ENCODE measurements around the gene JAKMIP1.

Gene JAKMIP1

GRCh38 chr4:6056976-6057766 is 143.2 kb downstream of the JAKMIP1 start:
- no peak for DNase-seq

GRCh38 chr4:6055436-6055835 is 144.9 kb downstream of the JAKMIP1 start:
- no peak for DNase-seq

GRCh38 chr4:6055030-6055429 is 145.3 kb downstream of the JAKMIP1 start:
- DNase-seq = no peak

GRCh38 chr4:6054162-6054922 is 146.0 kb downstream of the JAKMIP1 start:
- no peak for DNase-seq

DNA sequence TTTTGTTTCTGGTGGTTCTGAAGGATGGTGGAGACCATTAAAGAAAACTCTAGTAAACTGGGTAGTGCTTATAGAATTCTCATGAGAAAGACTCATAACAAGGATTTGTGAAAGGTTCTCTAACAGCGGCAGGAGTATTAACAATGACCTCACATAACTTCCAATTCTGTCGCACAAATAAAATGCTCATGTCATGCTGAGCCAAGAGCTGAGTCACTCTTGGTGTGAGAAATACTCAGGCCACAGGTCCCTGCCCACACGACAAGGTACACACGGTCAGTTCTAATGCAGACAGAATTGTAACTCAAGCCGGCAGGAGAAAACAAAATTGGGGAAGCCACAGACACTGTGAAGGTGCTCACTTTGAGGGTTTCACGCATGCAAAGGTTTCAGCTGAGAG is 147.7 kb downstream of the JAKMIP1 start:
- DNase-seq = no peak

GRCh38 chr4:6050551-6050950 is 149.8 kb downstream of the JAKMIP1 start:
- no peak for DNase-seq

- DNase-seq = no peak
Measured at GRCh38 chr4:6049985-6050384, 150.4 kb downstream of the JAKMIP1 start.

DNA sequence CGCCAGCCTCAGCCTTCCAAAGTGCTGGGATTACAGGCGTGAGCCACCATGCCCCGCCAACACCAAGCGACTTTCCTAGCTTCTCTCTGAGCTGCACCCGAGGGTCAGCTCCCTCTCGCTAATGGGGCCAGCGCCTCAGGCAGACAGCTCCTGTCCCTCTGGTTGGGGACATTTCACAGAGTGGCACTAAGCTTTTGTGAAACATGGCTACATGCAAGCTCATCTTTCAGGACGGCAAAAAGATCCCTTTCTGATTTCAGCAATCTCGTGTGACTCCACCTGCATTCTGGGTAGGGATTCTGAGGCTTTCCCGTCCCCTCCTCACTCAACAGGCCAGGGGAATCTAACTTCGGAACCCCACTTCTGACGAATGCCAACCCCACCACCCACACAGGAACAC is 151.1 kb downstream of the JAKMIP1 start:
- no peak for DNase-seq

DNA sequence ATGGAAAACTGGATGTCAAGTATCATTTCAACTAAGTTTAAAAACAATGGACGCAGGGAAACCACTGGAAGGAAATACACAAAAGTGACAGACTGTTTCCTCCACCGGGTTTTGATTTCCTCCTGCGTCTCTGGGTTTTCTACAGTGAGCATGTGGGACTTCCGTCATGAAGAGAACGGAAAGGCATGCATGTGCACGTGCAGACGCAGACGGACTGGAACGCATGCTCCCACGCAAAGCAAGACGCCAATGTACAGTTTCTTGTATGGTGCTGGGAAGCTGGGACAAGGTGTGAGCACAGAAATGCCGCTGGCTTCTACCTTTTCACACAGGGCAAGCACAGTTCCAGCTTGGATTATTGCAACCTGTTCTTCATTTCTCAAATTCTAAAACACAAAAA is 151.8 kb downstream of the JAKMIP1 start:
- no peak for DNase-seq

DNA sequence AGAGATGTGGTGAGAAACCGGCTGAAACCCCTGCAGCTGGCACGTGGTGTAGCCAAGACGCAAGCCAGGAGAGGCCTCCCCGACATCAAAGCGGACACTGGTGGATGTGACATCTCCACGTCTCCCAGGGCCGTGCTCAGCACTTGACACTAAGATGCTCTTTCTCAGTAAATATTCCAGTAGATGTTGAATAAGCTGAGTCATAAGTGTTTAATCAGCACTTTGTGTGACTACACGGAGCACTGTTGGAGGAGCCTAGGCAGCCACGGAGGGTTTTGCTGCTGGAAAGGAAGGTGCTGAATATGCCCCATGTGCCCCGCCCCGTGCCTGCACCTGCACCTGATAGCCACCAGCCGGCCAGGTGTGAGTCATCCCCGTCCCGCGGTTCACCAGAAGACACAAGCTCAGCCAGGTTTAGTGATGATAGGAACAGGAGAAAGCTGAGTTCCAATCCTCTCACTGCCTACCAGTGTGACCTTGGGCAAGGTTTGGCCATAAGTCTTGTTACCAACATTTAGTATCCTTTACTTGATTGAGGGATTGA is 153.1 kb downstream of the JAKMIP1 start:
- DNase-seq = no peak

- no peak for DNase-seq
Measured at GRCh38 chr4:6046526-6047129, 153.7 kb downstream of the JAKMIP1 start.

GRCh38 chr4:6044805-6045204 is 155.5 kb downstream of the JAKMIP1 start:
- DNase-seq = no peak

GRCh38 chr4:6044276-6044675 is 156.1 kb downstream of the JAKMIP1 start:
- no peak for DNase-seq

DNA sequence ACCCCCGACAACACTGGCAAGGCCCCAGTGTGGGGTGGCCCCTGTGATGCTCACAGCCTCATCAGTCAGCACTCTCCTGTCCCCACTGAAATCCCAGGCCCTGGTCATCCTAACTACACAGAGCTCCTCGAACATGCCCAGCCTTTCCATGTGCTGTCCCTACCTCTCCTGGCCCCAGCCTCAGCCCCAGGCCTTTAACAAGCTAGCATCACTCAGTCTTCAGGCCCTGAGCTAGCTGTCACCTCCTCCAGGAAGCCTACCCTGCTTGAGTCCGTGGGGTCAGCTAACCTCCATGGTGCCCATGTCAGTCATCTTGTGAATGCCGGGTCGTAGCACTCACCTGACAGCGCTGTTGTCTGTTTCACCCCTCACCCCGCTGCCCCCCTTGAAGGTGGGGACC is 156.5 kb downstream of the JAKMIP1 start:
- no peak for DNase-seq

GRCh38 chr4:6043188-6043587 is 157.2 kb downstream of the JAKMIP1 start:
- DNase-seq = no peak

- DNase-seq = no peak
Measured at GRCh38 chr4:6042293-6043063, 157.9 kb downstream of the JAKMIP1 start.

DNA sequence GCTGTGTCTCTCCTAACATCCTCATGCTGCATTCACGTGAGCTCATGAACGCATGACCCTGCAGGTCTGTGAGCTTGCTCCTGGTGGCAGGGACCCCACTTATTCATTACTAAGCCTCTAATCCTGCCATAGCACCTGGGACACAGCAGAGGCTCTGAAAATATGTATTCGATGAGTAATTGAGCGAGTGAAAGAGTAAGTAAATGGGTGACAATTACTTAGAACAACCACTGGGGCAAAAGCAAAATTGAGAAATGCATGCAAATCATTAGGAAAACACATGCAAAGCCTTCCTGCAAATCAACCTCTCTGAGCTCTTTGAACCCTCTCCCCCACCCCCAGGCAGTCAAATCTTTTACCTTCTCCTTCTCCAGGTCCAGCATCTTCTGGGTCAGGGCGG is 158.5 kb downstream of the JAKMIP1 start:
- DNase-seq = no peak

GRCh38 chr4:6038711-6039110 is 161.6 kb downstream of the JAKMIP1 start:
- DNase-seq = no peak

- DNase-seq = no peak
Measured at GRCh38 chr4:6035786-6036185, 164.6 kb downstream of the JAKMIP1 start.

GRCh38 chr4:6033381-6033780 is 167.0 kb downstream of the JAKMIP1 start:
- no peak for DNase-seq

DNA sequence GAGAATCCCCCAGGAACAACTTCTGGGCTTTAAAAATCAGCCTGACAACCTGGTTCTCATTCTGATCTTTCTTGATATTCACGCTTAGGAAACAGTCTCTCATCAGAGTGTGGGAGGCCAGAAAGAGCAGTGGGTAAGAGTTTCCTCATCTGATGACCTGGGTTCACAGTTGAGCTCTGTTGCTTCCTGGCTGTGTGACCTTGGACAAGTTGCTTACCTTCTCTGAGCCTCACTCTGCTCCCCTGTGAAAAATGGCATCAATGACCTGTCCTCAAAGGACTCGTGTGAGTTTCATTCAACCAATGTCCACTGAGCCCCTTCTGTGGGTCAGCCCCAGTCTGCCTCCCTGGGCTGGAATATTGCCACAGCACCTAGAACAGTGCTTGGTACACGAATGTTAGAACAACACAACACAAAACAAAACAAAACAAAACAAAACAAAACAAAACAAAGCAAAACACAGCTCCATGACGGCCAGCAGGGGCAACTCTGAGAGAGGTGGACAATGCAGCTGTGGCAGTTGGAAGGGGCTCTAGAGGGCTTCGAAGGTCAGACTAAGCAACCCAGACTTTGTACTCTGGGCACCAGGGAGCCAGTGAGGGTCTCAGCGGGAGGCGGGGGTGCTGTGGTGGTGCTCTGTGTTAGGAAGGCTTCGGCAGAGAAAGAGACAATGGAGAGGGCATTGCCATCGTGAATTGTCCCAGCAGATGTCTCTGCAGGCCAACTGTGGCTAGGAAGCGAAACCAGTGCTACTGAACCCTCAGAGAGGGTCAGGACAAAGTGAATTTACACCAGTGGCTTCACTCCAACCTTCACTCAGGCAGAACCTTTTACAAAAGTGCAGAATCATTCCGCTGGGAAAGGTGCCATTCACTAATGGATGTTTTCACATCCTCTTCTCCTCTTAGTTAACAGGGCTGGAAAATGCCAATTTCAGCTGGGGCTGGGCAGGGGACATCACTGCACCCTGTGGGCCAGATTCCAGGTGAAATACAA is 167.8 kb downstream of the JAKMIP1 start:
- no peak for DNase-seq

DNA sequence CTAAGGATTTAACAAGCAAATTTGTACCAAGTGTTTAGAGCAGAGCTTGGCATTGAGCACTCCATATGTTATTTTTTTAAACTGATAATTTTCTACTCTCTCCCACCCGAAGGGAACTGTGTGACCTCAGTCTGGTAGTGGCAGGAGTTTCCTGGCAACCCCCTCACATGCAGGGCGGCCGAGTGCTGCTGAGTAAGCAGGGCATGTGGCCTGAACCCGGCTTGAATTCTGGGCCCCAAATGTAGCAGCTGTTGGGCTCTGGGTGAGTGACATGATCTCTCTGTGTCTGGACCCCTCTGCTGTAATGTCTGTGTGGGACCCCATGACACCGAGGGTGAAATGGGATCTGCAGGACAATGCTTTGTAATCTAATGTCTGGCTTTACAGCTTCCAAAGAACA is 168.5 kb downstream of the JAKMIP1 start:
- DNase-seq = no peak
